Measurements from ENCODE around the gene CENPV.
"Not testable (repeated sequence)": the region's sequence is repeated elsewhere in the genome, so short reads cannot be mapped to it uniquely, and the experiment has no call there.

Gene CENPV

DNA sequence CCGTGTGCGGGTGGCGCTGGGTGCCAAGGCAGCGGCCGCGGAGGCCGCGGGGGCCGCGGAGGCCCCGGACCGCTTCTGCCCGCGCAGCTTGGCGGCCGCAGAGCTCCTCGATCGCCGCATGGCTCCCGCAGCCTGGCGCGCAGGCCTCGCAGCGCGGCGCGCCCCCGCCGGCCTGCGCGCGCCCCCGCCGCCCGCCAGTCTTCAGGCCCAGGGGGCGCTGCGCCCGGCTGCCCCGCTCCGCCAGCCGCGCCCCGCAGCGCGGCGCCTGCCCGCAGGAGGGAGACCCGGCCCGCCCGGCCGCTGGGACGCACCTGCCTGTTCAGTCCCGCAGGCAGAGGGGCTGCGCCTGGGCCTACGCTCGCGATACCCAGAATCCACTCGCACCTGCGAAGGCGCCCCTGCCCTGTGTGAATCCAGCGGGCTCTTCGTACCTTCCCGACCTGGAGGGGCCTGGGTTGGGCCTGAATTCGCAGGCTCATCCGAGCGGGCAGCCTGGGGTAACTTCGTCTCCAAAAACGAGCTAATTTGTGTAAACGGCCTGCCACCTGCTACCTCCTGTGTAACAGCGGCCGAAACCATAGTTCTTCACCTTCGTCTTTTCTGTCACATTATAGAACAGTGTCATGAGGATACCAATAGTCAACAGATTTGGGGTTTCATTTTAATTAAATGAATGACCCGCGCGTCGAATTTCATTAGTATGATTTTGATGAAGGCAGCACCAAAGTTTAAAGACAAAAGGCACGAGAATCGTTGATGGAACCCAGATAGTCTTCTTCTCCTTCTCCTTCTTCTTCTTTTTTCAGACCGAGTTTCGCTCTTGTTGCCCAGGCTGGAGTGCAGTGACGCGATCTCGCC, at the start of gene CENPV:
Gene CENPV, minus strand, starts transcription at position 153 of the 858 bp plus-strand sequence. Its CDS starts 33 bp downstream, at position 120.
- peak; percentile 76 for DNase-seq

DNA sequence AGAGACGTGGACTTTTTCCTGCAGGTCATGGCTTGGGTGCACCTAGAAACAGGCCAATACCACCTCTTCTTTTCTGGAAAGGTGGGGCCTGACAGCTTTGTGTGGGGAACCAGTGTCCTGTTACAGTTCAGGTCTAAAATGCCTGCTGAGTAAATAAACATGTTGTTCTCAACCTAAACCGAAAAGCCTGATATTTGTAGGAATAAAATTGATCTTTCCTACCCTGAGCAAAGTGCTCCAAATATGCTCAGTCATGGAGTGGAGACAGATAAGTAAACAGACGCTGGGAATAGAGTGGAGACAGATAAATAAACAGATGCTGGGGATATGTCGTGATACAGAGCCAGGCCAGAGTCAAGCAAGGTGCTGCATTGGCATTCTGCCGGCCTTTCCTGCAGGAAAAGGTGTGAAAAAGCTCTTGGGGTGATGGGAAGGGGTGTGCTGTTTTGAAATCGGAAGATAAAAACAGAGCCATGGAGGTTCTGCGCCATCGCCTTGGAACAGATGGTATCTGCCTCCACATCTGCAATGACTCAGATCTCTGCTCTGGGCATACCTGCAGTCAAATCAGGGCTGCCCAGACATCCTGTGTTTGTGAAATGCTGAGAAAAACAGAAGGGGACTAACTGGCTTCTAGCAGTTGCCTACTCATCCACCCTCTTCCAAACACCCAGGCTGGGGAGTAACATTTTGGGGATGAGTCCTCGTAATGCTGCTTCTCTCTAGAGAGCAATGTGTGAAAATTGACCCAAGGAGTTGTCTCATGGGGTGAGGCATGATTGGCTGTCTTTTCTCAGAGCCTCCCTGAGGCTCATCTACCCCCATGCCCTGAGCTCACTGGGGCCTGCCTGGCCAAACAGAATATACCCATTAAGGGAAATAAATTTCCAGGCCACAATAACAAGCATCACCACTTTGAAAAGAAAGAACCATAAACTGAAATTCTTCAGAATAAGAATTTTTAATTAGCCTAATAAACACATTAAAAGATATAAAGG, 45.3 kb upstream of the CENPV start:
- no peak for DNase-seq

GRCh38 chr17:16396693-16397092, 43.4 kb upstream of the CENPV start:
- DNase-seq = not testable (repeated sequence)

DNA sequence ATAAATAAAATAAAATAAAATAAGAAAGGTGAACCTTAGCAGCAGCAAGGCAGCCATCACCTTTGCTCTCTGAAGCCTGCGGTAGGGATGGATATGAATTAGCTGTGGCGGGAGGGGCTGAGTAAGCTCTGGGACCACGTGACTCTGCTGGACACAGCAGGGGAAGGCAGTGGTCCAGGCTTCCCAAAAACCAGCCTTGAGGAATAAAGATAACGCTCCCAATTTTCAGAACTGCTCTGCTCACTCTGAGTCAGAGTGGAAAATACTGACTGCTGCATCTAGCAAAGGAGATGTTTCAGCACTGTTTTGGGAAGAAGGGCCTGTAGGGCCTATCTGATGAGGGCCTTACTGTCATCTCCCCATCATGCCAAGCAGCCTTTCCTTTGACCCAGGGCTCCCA, 42.6 kb upstream of the CENPV start:
- DNase-seq = not testable (repeated sequence)

DNA sequence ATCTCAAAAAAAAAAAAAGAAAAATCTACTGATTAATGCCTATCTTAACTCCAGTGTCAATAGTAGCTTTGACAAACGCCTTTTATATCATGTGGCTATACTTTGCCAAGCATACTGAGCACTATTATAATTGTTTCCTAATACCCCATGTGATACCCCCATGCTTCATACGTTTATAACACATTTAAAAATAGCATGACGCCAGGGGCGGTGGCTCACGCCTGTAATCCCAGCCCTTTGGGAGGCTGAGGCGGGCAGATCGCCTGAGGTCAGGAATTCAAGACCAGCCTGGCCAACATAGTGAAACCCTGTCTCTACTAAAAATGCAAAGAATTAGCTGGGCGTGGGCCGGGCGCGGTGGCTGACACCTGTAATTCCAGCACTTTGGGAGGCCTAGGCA, 39.2 kb upstream of the CENPV start:
- DNase-seq = not testable (repeated sequence)

GRCh38 chr17:16391451-16391850, 38.2 kb upstream of the CENPV start:
- no peak for DNase-seq

DNA sequence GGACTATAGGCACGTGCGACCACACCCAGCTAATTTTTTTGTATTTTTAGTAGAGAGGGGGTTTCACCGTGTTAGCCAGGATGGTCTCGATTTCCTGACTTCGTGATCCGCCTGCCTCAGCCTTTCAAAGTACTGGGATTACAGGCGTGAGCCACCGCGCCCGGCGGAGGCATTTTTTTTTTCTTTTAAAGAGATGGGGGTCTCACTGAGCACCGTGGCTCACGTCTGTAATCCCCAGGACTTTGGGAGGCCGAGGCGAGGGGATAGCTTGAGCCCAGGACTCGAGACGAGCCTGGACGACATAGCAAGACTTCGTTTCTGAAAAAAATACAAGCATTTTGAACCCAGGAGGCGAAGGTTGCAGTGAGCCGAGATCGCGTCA, 32.8 kb upstream of the CENPV start:
- not testable (repeated sequence) for DNase-seq

DNA sequence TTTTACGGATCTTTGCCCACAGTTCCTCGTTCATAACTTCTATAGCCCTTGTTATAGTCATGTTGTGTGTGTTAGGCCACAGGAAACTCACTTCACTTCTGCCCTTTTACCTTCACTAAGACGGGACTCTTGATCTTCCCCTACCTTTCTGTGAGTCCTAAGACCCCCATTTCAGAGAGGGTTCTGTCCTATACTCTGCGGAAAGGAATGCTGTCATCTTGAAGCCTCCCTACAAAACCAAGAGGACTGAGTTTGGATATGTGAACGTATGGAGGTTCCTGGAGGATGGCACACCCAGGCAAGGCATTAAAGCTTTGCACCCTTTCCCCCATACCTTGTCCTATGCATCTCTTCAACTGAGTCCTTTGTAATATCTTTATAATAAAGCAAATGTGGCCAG, 31.3 kb upstream of the CENPV start:
- DNase-seq = no peak

GRCh38 chr17:16383772-16384287, 30.6 kb upstream of the CENPV start:
- DNase-seq = no peak

DNA sequence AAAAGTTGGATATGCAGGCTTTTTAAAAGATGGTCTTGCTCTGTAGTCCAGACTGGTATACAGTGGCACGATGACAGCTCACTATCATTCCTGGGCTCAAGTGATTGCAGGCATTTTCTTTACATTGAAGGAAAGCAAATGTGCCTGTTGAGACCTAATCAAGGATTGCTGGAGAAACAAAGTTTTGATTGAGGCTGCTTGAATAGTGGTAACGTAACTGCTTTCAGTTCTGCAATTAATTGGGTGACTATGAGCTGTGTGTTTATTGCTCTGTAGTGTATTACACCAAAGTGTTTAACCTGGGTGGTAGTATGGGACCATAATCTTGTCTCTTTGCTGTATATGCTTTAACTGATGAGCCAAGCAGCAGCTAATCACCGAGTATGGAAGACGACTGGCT, 29.9 kb upstream of the CENPV start:
- DNase-seq = no peak

DNA sequence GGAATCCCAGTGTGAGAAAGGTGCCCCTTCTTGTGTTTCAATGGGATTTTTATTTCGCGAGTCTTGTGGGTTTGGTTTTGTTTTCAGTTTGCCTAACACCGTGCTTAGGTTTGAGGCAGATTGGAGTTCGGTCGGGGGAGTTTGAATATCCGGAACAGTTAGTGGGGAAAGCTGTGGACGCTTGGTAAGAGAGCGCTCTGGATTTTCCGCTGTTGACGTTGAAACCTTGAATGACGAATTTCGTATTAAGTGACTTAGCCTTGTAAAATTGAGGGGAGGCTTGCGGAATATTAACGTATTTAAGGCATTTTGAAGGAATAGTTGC, 28.2 kb upstream of the CENPV start:
- no peak for DNase-seq

DNA sequence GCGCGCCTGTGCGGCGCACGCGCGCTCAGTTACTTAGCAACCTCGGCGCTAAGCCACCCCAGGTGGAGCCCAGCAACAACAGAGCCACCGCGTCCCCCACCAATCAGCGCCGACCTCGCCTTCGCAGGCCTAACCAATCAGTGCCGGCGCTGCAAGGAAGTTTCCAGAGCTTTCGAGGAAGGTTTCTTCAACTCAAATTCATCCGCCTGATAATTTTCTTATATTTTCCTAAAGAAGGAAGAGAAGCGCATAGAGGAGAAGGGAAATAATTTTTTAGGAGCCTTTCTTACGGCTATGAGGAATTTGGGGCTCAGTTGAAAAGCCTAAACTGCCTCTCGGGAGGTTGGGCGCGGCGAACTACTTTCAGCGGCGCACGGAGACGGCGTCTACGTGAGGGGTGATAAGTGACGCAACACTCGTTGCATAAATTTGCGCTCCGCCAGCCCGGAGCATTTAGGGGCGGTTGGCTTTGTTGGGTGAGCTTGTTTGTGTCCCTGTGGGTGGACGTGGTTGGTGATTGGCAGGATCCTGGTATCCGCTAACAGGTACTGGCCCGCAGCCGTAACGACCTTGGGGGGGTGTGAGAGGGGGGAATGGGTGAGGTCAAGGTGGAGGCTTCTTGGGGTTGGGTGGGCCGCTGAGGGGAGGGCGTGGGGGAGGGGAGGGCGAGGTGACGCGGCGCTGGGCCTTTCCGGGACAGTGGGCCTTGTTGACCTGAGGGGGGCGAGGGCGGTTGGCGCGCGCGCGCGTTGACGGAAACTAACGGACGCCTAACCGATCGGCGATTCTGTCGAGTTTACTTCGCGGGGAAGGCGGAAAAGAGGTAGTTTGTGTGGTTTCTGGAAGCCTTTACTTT, 27.6 kb upstream of the CENPV start, which contains the start of gene UBB:
Gene UBB, plus strand, starts transcription at position 452 of the 856 bp plus-strand sequence. CDS start 817 bp downstream, outside the sequence.
- peak; percentile 94 for DNase-seq

DNA sequence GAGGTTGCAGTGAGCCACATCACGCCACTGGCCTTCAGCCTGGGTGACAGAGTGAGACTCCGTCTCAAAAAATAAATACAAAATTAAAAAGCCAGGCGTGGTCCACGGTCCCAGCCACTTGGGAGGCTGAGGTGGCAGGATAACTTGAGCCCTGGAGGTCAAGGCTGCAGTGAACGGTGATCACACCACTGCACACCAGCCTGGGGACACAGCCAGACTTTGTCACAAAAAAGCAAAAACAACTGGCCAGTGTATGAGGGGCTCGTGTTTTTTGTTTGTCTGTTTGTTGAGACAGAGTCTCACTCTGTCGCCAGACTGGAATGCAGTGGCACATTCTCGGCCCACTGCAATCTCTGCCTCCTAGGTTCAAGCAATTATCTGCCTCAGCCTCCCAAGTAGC, 26.4 kb upstream of the CENPV start:
- no peak for DNase-seq

DNA sequence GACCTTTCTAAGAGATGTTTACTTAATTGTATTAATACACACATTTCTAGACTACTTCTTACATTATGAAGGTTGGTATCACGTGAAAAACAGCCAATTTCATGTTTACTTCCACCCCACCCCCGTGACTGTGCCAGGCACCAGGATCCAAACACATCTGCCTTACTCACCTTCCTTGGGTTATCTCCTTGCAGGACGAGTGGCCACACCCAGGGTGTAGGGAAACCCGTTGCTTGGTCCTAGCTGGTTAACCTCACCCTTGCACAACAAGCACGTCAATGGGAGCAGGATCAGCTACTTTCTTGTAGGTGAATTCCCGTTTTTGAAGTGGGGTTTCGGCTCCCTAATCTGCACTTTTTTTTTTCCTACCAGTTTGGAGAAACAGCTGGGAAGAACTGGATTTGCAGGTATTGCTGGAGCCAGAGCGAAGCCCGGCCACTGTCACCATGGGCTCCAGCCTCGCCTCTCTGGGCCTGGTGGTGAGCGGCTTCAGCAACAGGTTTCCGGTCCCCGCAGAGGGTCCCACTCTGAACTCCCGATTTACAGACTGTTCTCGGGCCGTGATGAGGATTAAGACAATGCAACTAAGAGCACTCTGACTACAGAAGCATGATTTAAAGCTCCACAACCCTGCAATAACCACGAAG, 25.5 kb upstream of the CENPV start:
- no peak for DNase-seq

DNA sequence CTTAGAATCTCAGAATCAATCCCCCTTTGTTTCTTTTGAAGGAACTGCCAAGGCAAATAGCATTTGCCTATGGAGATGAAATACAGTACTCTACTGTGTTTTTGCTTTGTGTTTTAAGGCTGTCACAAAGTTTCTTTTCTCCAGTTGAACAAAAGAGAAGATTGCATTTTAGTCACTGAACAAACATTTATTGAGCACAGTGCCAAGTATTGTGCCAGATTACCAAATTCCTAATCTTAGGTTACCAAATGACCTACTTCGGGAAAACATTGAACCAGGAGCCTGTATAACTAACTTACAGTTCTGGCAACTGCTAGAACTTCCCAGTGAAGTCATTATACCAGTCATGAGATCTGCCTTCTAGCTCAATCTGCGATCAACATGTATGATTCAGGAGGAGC, 24.7 kb upstream of the CENPV start:
- DNase-seq = no peak

DNA sequence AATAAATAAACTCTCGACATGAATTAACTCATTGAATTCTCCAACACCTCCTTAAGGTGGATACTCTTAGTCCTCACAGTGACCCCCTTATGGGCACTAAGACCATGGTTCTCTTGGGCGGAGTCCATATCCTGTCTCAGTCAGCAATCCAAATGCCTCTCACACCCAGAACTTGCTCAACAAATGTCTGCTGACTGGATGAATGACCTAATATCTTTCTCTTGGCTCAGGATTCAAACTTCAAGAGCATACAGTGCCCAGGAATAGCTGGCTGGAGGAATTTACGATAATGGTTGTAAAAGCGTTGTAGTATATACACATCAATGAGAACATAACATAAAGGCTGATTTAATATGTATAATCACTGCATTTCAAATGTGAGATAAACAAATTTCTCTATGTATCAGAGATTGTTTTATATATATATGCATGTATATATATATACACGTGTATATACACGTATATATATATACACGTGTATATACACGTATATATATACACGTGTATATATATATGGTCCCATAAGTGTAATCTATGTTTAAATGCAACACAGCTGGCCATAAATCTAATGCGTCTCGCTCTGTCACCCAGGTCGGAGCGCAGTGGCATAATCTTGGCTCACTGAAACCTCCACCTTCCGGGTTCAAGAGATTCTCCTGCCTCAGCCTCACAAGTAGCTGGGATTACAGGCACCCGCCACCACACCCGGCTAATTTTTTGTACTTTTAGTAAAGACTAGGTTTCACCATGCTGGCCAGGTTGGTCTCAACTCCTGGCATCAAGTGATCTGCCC, 21.1 kb upstream of the CENPV start:
- no peak for DNase-seq

- no peak for DNase-seq
Observed at GRCh38 chr17:16371742-16372141, 18.5 kb upstream of the CENPV start.

DNA sequence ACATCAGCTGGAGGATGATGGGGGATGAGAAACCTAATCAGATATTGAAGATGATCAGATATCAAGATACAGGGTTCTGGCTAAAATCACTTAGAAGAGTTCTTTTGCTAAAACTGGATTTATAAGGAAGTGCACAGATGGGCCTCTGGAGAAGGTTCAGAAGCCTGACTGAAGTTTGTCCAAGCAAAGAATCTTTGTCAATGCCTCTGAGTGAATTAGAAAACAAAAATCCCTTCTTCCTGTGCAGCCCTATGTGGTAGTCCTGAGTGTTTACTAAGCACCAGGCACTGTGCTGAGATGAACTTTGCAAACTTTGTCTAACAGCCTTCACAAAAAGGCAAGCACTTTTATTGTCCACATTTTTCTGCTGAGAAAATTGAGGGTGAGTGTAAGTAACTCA, 11.4 kb upstream of the CENPV start:
- no peak for DNase-seq

GRCh38 chr17:16363749-16364536, 10.7 kb upstream of the CENPV start:
- peak; percentile 81 for DNase-seq

DNA sequence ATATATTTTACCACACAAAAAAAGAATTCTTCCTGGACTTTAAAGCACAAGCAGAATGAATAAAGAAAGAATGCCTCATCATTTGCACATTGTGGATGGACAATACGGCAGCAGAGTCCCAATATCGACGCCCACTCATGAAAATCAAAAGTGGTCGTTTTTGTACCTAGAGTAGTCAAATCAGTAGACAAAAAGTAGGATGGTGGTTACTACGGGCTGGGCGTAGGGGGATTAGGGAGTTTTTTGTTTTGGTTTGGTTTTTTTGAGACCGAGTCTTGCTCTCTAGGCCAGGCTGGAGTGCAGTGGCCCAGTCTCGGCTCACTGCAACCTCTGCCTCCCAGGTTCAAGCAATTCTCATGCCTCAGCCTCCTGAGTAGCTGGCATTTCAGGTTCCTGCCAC, 8.6 kb upstream of the CENPV start:
- DNase-seq = no peak

Data from right forelimb (tissue), 1 donor.